ENCODE measurements around the gene CDK7. TPM values are rescaled to one million over a fixed set of nuclear protein-coding genes. Genes with fewer than 3 reads are reported as not detected.
"Not testable (repeated sequence)": the region's sequence is repeated elsewhere in the genome, so short reads cannot be mapped to it uniquely, and the experiment has no call there.

The CDK7 gene
- total RNA-seq, 4 donors from 2014 or later = 16.7 to 54.5 (median 24.1) TPM

GRCh38 chr5:69224520-69224919 is 10.2 kb upstream of the CDK7 start:
- no peaks in the 10 kb centered on the region for H3K27me3 ChIP-seq
- TF ChIP-seq POLR2A (IDR thresholded peaks at IDR 0.05) = no peak
- TF ChIP-seq, protein P1, sequence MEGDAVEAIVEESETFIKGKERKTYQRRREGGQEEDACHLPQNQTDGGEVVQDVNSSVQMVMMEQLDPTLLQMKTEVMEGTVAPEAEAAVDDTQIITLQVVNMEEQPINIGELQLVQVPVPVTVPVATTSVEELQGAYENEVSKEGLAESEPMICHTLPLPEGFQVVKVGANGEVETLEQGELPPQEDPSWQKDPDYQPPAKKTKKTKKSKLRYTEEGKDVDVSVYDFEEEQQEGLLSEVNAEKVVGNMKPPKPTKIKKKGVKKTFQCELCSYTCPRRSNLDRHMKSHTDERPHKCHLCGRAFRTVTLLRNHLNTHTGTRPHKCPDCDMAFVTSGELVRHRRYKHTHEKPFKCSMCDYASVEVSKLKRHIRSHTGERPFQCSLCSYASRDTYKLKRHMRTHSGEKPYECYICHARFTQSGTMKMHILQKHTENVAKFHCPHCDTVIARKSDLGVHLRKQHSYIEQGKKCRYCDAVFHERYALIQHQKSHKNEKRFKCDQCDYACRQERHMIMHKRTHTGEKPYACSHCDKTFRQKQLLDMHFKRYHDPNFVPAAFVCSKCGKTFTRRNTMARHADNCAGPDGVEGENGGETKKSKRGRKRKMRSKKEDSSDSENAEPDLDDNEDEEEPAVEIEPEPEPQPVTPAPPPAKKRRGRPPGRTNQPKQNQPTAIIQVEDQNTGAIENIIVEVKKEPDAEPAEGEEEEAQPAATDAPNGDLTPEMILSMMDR (IDR thresholded peaks at IDR 0.05) = no peak
- intact Hi-C loops (cut with DNase I) = no loop called here
- H3K4me1 ChIP-seq = no peaks in the 10 kb centered on the region
- DNase-seq = no peak
- peaks cover 6 to 15% of the 10 kb centered on the region in 2 donors for H3K36me3 ChIP-seq
- 88 to 96% methylated on average over 8 of the region's 8 CpGs for WGBS, 2 donors
- no peak overlapping the region for H3K4me3 ChIP-seq (replicated peaks in 1 of 3)
- no peak overlapping the region for H3K27ac ChIP-seq
- no peaks in the 10 kb centered on the region for H3K9me3 ChIP-seq

GRCh38 chr5:69225860-69226259 is 8.8 kb upstream of the CDK7 start:
- Histone ChIP-seq H3K4me3 (replicated peaks in 1 of 3) (no peak overlapping the region), H3K9me3 (no peaks in the 10 kb centered on the region), H3K4me1 (no peaks in the 10 kb centered on the region), H3K27me3 (no peaks in the 10 kb centered on the region), H3K36me3 (peaks cover 6 to 18% of the 10 kb centered on the region in 2 donors), H3K27ac (no peak overlapping the region)
- intact Hi-C loops (cut with DNase I) = no loop called here
- TF ChIP-seq, protein P1 (IDR thresholded peaks at IDR 0.05) = no peak
- no peak for TF ChIP-seq POLR2A (IDR thresholded peaks at IDR 0.05)
- 97 to 98% methylated on average over 4 of the region's 4 CpGs for WGBS, 2 donors
- DNase-seq = no peak

DNA sequence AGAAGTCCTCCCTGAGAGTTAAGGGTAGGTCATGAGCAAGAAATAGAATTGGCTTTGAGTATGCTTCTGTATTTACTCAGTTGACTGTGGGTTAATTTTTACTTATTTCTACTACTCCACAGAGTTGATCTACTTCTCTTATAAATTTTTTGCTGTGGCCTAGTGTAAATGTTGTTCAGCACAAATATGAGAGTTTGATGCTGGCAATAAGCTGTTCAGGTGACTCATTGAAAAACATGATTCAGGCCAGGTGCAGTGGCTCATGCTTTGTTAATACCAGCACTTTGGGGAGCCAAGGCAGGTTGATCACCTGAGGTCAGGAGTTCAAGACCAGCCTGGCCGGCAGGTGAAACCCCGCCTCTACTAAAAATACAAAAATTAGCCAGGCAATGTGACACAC is 4.5 kb upstream of the CDK7 start:
- 95 to 97% methylated on average over 2 of the region's 2 CpGs for WGBS, 2 donors
- Histone ChIP-seq H3K4me1 (peaks cover 0 to 3% of the 10 kb centered on the region in 2 donors), H3K36me3 (peaks cover 6 to 15% of the 10 kb centered on the region in 2 donors), H3K27me3 (no peaks in the 10 kb centered on the region), H3K9me3 (no peaks in the 10 kb centered on the region), H3K27ac (no peak overlapping the region), H3K4me3 (replicated peaks in 1 of 3) (no peak overlapping the region)
- intact Hi-C loops (cut with DNase I) = no loop called here
- DNase-seq = no peak
- TF ChIP-seq POLR2A (IDR thresholded peaks at IDR 0.05) = no peak
- TF ChIP-seq, protein P1 (IDR thresholded peaks at IDR 0.05) = no peak

- no peak overlapping the region for H3K4me3 ChIP-seq (replicated peaks in 1 of 3)
These were observed 3.4 kb upstream of the CDK7 start for GRCh38 chr5:69231281-69231680.

GRCh38 chr5:69231851-69232250 is 2.8 kb upstream of the CDK7 start:
- Histone ChIP-seq H3K27ac (no peak overlapping the region), H3K27me3 (no peaks in the 10 kb centered on the region), H3K36me3 (peaks cover 6 to 15% of the 10 kb centered on the region in 2 donors), H3K4me1 (peaks cover 10 to 13% of the 10 kb centered on the region in 2 donors), H3K9me3 (no peaks in the 10 kb centered on the region), H3K4me3 (replicated peaks in 1 of 3) (no peak overlapping the region)
- WGBS, 2 donors = 79 to 83% methylated on average over 2 of the region's 2 CpGs
- intact Hi-C loops (cut with DNase I) = no loop called here
- TF ChIP-seq, protein P1 (IDR thresholded peaks at IDR 0.05) = no peak
- TF ChIP-seq POLR2A (IDR thresholded peaks at IDR 0.05) = no peak
- no peak for DNase-seq

More at GRCh38 chr5:69231281-69231680, 3.4 kb upstream of the CDK7 start:
- intact Hi-C loops (cut with DNase I) = no loop called here
- whole genome bisulfite sequencing, 2 donors = 95 to 97% methylated on average over 6 of the region's 6 CpGs
- Histone ChIP-seq H3K36me3 (peaks cover 6 to 15% of the 10 kb centered on the region in 2 donors), H3K9me3 (no peaks in the 10 kb centered on the region), H3K27me3 (no peaks in the 10 kb centered on the region), H3K4me1 (peaks cover 8 to 10% of the 10 kb centered on the region in 2 donors), H3K27ac (no peak overlapping the region)
- no peak for TF ChIP-seq POLR2A (IDR thresholded peaks at IDR 0.05)
- TF ChIP-seq, protein P1 (IDR thresholded peaks at IDR 0.05) = no peak
- DNase-seq = no peak

GRCh38 chr5:69236733-69237132 is 2.0 kb downstream of the CDK7 start:
- H3K36me3 ChIP-seq; H3K27ac ChIP-seq; H3K4me3 ChIP-seq (replicated peaks in 1 of 3); H3K9me3 ChIP-seq; H3K27me3 ChIP-seq; DNase-seq; intact Hi-C loops (cut with DNase I): not testable (repeated sequence)
- WGBS, 2 donors = 94 to 95% methylated on average over 9 of the region's 9 CpGs
- peaks cover 10 to 13% of the 10 kb centered on the region in 2 donors for H3K4me1 ChIP-seq

Measured in thyroid gland (tissue), 4 donors.